Measurements from ENCODE around the gene RFTN1. TPM values are rescaled to one million over a fixed set of nuclear protein-coding genes. Genes with fewer than 3 reads are reported as not detected.

Gene RFTN1
- total RNA-seq, 1 experiment from 2014 or later: 2.2 TPM

DNA sequence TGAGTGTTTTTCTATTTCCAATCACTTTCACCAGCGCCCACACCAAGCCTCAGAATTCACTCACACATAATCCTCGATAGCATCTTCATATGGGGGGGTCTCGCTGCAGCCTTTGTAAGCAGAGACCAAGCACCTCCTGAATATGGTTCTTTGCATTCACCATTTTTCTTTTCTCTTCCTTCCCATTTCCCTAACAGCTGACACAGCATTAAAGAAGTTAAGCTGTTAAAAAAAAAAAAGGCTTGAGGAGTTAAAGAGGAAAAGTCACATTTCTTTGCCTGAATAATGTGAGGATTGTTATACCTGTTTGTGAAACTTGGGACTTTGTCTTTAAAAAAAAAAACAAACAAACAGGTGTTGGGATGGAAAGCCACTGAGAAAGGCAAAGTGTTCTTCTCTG lies 41.6 kb downstream of the RFTN1 start:
- Histone ChIP-seq H3K9me3 (ENCODE audit: control insufficient read depth, low read depth, low read length) (no peaks in the 10 kb centered on the region), H2AFZ (ENCODE audit: low read length) (no peak overlapping the region), H4K8ac (replicated peaks; ENCODE audit: insufficient read length, low read depth, low read length) (no peak overlapping the region), H3K79me1 (ENCODE audit: insufficient read depth, low read depth, low read length, poor library complexity, severe bottlenecking) (no peaks in the 10 kb centered on the region), H4K20me1 (ENCODE audit: control insufficient read depth, insufficient read depth, insufficient read length) (no peaks in the 10 kb centered on the region), H4K5ac (ENCODE audit: insufficient read length, low read depth, low read length) (no peak overlapping the region), H3K14ac (ENCODE audit: insufficient read depth, low read length) (no peak overlapping the region), H2BK120ac (ENCODE audit: low read depth, low read length, poor library complexity, severe bottlenecking) (no peak overlapping the region), H3K23me2 (ENCODE audit: insufficient read length, low read depth, low read length, poor library complexity, severe bottlenecking) (no peaks in the 10 kb centered on the region), H3K4me1 (ENCODE audit: insufficient read depth, low read length) (no peaks in the 10 kb centered on the region; the same call in 1 of the 2 replicates), H2BK20ac (ENCODE audit: low read depth, low read length, poor library complexity, severe bottlenecking) (no peak overlapping the region), H3K4ac (ENCODE audit: low read depth, low read length) (no peak overlapping the region), H2AK5ac (ENCODE audit: insufficient read length, low read length) (no peak overlapping the region), H3K56ac (ENCODE audit: insufficient read length, low read depth, low read length) (no peak overlapping the region), H3K27me3 (ENCODE audit: insufficient read depth, low read length) (no peaks in the 10 kb centered on the region), H3K23ac (ENCODE audit: insufficient read length, low read depth, low read length) (no peak overlapping the region), H2BK15ac (ENCODE audit: low read depth, low read length) (no peak overlapping the region), H3K18ac (ENCODE audit: insufficient read length, low read depth, low read length) (no peak overlapping the region), H3K4me2 (ENCODE audit: insufficient read depth, insufficient read length, low read length) (no peak overlapping the region), H3K27ac (ENCODE audit: insufficient read length, low read depth, low read length) (no peak overlapping the region), H3K79me2 (ENCODE audit: insufficient read depth, low read length) (no peaks in the 10 kb centered on the region), H4K91ac (ENCODE audit: insufficient read length, low read depth, low read length) (no peak overlapping the region), H3T11ph (ENCODE audit: low read length) (no peak overlapping the region), H3K9ac (ENCODE audit: extremely low read depth, insufficient read length, low read length) (no peak overlapping the region), H2BK12ac (ENCODE audit: insufficient read length, low read depth, low read length) (no peak overlapping the region), H2BK5ac (ENCODE audit: insufficient read length, low read length) (no peak overlapping the region)
- Mint-ChIP-seq H3K27ac (no peak overlapping the region), H3K4me3 (no peak overlapping the region), H3K9me3 (peaks cover 6 to 8% of the 10 kb centered on the region in 2 experiments; a peak in 1 of 5 replicates), H3K4me1 (peaks cover 17 to 24% of the 10 kb centered on the region in 2 experiments), H3K27me3 (ENCODE audit: low read depth) (peaks cover 9% of the 10 kb centered on the region), H3K36me3 (ENCODE audit: insufficient read depth in 1 of 3, low read depth in 3 of 3) (peaks cover 0 to 4% (median 0%) of the 10 kb centered on the region in 3 experiments; a peak in 1 of 7 replicates)
- TF ChIP-seq, protein P1, sequence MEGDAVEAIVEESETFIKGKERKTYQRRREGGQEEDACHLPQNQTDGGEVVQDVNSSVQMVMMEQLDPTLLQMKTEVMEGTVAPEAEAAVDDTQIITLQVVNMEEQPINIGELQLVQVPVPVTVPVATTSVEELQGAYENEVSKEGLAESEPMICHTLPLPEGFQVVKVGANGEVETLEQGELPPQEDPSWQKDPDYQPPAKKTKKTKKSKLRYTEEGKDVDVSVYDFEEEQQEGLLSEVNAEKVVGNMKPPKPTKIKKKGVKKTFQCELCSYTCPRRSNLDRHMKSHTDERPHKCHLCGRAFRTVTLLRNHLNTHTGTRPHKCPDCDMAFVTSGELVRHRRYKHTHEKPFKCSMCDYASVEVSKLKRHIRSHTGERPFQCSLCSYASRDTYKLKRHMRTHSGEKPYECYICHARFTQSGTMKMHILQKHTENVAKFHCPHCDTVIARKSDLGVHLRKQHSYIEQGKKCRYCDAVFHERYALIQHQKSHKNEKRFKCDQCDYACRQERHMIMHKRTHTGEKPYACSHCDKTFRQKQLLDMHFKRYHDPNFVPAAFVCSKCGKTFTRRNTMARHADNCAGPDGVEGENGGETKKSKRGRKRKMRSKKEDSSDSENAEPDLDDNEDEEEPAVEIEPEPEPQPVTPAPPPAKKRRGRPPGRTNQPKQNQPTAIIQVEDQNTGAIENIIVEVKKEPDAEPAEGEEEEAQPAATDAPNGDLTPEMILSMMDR (conservative IDR thresholded peaks at IDR 0.05): no peak
- no peak for DNase-seq
- no CpG with 5 or more reads among the region's 3 CpGs for WGBS (ENCODE audit: extremely low coverage, insufficient read length, low lambda C conversion rate)
